ENCODE results near the gene STAMBPL1. TPM values are rescaled to one million over a fixed set of nuclear protein-coding genes. Genes with fewer than 3 reads are reported as not detected.

Gene STAMBPL1
- total RNA-seq, 1 experiment from 2014 or later = 9.4 TPM

DNA sequence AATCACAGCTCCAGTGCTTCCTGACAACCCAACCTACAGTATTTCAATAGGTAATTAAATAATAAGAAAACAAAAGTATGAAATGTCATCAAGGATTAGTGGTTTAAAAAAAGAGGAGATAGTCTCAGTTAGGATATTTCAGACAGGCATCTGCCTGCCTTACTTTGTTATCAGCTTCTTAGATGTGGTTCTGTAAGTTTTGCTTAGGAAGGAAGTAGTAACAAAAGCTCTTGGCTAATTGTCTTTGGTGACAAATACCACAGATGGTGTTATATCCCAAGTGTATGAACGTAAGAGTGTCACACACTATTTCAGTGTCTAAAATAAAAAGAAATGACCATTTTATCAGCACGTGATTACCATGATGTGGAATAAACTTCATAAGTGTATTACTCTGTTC lies 82.3 kb downstream of the STAMBPL1 start:
- CTCF ChIA-PET = no interaction called here
- Mint-ChIP-seq H3K27ac (ENCODE audit: unreplicated experiment) (no peak overlapping the region), H3K36me3 (ENCODE audit: insufficient read depth, unreplicated experiment) (no peaks in the 10 kb centered on the region), H3K27me3 (ENCODE audit: unreplicated experiment) (no peaks in the 10 kb centered on the region), H3K4me3 (ENCODE audit: low read depth, unreplicated experiment) (no peak overlapping the region), H3K4me1 (ENCODE audit: low read depth, unreplicated experiment) (no peaks in the 10 kb centered on the region), H3K9me3 (ENCODE audit: low read depth, unreplicated experiment) (no peaks in the 10 kb centered on the region)
- intact Hi-C loops (cut with micrococcal nuclease; ENCODE audit: unreplicated experiment) = no loop called here
- TF ChIP-seq, protein P1, sequence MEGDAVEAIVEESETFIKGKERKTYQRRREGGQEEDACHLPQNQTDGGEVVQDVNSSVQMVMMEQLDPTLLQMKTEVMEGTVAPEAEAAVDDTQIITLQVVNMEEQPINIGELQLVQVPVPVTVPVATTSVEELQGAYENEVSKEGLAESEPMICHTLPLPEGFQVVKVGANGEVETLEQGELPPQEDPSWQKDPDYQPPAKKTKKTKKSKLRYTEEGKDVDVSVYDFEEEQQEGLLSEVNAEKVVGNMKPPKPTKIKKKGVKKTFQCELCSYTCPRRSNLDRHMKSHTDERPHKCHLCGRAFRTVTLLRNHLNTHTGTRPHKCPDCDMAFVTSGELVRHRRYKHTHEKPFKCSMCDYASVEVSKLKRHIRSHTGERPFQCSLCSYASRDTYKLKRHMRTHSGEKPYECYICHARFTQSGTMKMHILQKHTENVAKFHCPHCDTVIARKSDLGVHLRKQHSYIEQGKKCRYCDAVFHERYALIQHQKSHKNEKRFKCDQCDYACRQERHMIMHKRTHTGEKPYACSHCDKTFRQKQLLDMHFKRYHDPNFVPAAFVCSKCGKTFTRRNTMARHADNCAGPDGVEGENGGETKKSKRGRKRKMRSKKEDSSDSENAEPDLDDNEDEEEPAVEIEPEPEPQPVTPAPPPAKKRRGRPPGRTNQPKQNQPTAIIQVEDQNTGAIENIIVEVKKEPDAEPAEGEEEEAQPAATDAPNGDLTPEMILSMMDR (IDR thresholded peaks at IDR 0.05; ENCODE audit: unreplicated experiment) = no peak
- no TSS peak for BruUV-seq (replicated peaks)
- DNase-seq = no peak

DNA sequence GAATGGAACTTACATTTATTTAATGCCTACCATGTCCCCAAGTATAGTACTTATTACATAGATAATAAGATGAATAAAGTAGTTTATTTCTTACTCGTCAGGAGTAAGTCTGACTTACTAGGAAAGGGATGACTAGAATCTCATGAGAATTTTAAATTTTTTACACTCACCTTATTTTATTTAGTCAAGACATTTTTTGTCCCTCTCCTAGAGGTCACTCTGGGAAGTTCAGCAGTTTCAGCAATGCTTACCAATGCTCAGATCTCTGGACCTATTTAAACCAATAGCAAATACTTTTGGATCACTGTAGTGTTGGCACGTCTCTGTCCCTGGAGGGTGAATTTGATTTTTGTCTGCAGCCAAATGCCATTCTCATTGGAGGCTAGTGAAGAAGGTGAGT lies 83.3 kb downstream of the STAMBPL1 start:
- no peaks in the 10 kb centered on the region for H3K4me1 Mint-ChIP-seq (ENCODE audit: low read depth, unreplicated experiment)
- no TSS peak for BruUV-seq (replicated peaks)
- TF ChIP-seq, protein P1 (IDR thresholded peaks at IDR 0.05; ENCODE audit: unreplicated experiment) = no peak
- H3K27me3 Mint-ChIP-seq (ENCODE audit: unreplicated experiment) = no peaks in the 10 kb centered on the region
- no peaks in the 10 kb centered on the region for H3K9me3 Mint-ChIP-seq (ENCODE audit: low read depth, unreplicated experiment)
- no peak for DNase-seq
- H3K27ac Mint-ChIP-seq (ENCODE audit: unreplicated experiment) = no peak overlapping the region
- H3K4me3 Mint-ChIP-seq (ENCODE audit: low read depth, unreplicated experiment) = no peak overlapping the region
- CTCF ChIA-PET = no interaction called here
- no peaks in the 10 kb centered on the region for H3K36me3 Mint-ChIP-seq (ENCODE audit: insufficient read depth, unreplicated experiment)
- intact Hi-C loops (cut with micrococcal nuclease; ENCODE audit: unreplicated experiment) = no loop called here

DNA sequence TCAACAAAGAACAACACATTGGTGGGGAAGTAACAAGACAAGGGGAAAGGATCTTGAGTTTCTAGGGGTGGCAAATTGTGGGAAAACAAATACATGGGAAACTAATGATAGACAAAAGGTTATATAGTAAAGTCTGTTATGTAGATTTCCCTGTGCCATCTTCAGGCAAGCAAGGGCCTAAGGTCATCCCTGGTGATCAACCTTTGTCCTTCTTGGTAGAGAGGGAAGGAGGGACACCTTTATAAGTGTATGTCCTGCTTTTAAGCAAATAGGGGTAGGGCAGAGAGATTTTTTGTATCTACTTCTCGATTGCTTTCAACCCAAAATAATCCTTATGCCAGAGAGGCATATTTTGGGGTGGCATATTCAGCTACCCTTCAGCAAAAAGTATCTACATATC lies 84.3 kb downstream of the STAMBPL1 start:
- Mint-ChIP-seq H3K4me3 (ENCODE audit: low read depth, unreplicated experiment) (no peak overlapping the region), H3K27ac (ENCODE audit: unreplicated experiment) (no peak overlapping the region), H3K27me3 (ENCODE audit: unreplicated experiment) (no peaks in the 10 kb centered on the region), H3K9me3 (ENCODE audit: low read depth, unreplicated experiment) (no peaks in the 10 kb centered on the region), H3K4me1 (ENCODE audit: low read depth, unreplicated experiment) (no peaks in the 10 kb centered on the region), H3K36me3 (ENCODE audit: insufficient read depth, unreplicated experiment) (no peaks in the 10 kb centered on the region)
- intact Hi-C loops (cut with micrococcal nuclease; ENCODE audit: unreplicated experiment) = no loop called here
- no peak for DNase-seq
- TF ChIP-seq, protein P1 (IDR thresholded peaks at IDR 0.05; ENCODE audit: unreplicated experiment) = no peak
- BruUV-seq (replicated peaks) = no TSS peak
- CTCF ChIA-PET = no interaction called here

GRCh38 chr10:88964869-88965415 lies 84.9 kb downstream of the STAMBPL1 start:
- H3K27me3 Mint-ChIP-seq (ENCODE audit: unreplicated experiment) = no peaks in the 10 kb centered on the region
- TF ChIP-seq, protein P1 (IDR thresholded peaks at IDR 0.05; ENCODE audit: unreplicated experiment) = no peak
- H3K36me3 Mint-ChIP-seq (ENCODE audit: insufficient read depth, unreplicated experiment) = no peaks in the 10 kb centered on the region
- CTCF ChIA-PET = no interaction called here
- no peak overlapping the region for H3K4me3 Mint-ChIP-seq (ENCODE audit: low read depth, unreplicated experiment)
- no peaks in the 10 kb centered on the region for H3K4me1 Mint-ChIP-seq (ENCODE audit: low read depth, unreplicated experiment)
- BruUV-seq (replicated peaks) = no TSS peak
- DNase-seq = no peak
- intact Hi-C loops (cut with micrococcal nuclease; ENCODE audit: unreplicated experiment) = no loop called here
- H3K27ac Mint-ChIP-seq (ENCODE audit: unreplicated experiment) = no peak overlapping the region
- no peaks in the 10 kb centered on the region for H3K9me3 Mint-ChIP-seq (ENCODE audit: low read depth, unreplicated experiment)
